Mucosa of descending colon (tissue), 3 donors: ENCODE results near the gene A2M. TPM values are rescaled to one million over a fixed set of nuclear protein-coding genes. Genes with fewer than 3 reads are reported as not detected.
A peak's percentile ranks its signal among the peaks of the same experiment; 100 is the strongest.

ENCODE experiments used
- ATAC-seq: fragments of 200-7000 bp; cut with Tn5 transposase; one replicate; pipeline ENCODE4 v1.9.1; 2020; ENCODE audit warnings: mild to moderate bottlenecking, moderate library complexity
- DNase-seq, 3 donors: peaks; one replicate each; pipeline ENCODE4 v3.0.0-alpha.2; 2020
- H3K36me3 ChIP-seq: fragments of 200-600 bp; one replicate; pipeline ENCODE4 v1.8.0; 2021; ENCODE audit warnings: low read depth, mild to moderate bottlenecking
- H3K4me1 ChIP-seq: fragments of 200-600 bp; one replicate; pipeline ENCODE4 v1.8.0; 2021; ENCODE audit warnings: low read depth, mild to moderate bottlenecking
- H3K4me3 ChIP-seq: fragments of 200-600 bp; one replicate; pipeline ENCODE4 v1.8.0; 2021; ENCODE audit warnings: mild to moderate bottlenecking
- H3K9me3 ChIP-seq: fragments of 200-600 bp; one replicate; pipeline ENCODE4 v1.8.0; 2021; ENCODE audit warnings: mild to moderate bottlenecking
- intact Hi-C, 2 donors: fragments of 100-400 bp; cut with DNase I in 1 of 2; cut with micrococcal nuclease in 1 of 2; formaldehyde crosslinking; loops; one replicate each; pipeline versions ENCODE4 v1.11.0 to v1.11.1; 2022; cut with DNase I, micrococcal nuclease
- total RNA-seq, 3 donors: library from RNA; stranded (reverse); fragmentation: NEBNext Ultra II Directional in 2 of 3; extraction: Animal tissue kit (Norgen Biotek cat#: 25700) in 2 of 3; gene quantifications; one replicate each; pipeline versions ENCODE4 v1.2.1 to v1.2.4, GENCODE V29; 2021 to 2023
- TF ChIP-seq, protein P1 (sequence below): fragments of 200-600 bp; IDR thresholded peaks from one replicate; pipeline ENCODE4 v1.8.0; 2022; ENCODE audit warnings: antibody characterized with exemption, mild to moderate bottlenecking
- donor health status: DM: no; HTN: no; CAD: no; lungs with moderate emphysema.
- donor health status: DM: no; HTN: no; CAD: no.
- donor health status: DM: no; HTN: yes; CAD: no.

The A2M gene
- total RNA-seq, 3 donors from 2014 or later, result 83.5 to 223 (median 165) TPM

DNA sequence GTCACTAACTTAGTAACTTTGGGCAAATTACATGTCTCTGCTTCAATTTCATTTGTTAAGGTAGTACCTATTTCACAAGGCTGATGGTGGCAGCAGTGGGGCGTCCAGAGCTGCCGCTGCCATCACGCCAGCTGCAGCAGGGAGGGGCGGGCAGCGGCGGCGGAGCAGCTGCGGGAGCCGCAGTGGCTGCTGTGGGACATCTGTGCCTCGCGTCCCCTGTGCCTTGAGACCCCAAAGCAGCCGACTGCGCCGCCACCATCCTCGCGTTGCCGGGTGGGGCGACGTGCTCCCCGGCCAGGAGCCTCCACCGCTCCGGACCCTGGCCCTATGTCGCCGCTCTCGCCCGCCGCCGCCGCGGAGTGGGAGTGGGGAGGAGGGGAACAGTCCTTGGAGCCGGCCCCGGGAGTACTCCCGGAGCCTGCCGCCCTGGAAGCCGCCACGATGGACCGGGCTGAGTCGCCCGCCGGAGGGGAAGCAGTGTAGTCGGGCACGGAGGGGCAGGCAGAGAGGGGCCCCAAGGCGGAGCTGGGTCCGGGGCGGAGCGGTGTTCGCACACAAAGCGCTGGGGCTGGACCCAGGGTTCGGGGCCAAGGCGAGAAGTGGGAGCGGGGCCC lies 51.4 kb downstream of the A2M start:
- ATAC-seq (peak; percentile 81), DNase-seq (peak; percentile 64 to 71 (median 70))
- TF ChIP-seq, protein P1, sequence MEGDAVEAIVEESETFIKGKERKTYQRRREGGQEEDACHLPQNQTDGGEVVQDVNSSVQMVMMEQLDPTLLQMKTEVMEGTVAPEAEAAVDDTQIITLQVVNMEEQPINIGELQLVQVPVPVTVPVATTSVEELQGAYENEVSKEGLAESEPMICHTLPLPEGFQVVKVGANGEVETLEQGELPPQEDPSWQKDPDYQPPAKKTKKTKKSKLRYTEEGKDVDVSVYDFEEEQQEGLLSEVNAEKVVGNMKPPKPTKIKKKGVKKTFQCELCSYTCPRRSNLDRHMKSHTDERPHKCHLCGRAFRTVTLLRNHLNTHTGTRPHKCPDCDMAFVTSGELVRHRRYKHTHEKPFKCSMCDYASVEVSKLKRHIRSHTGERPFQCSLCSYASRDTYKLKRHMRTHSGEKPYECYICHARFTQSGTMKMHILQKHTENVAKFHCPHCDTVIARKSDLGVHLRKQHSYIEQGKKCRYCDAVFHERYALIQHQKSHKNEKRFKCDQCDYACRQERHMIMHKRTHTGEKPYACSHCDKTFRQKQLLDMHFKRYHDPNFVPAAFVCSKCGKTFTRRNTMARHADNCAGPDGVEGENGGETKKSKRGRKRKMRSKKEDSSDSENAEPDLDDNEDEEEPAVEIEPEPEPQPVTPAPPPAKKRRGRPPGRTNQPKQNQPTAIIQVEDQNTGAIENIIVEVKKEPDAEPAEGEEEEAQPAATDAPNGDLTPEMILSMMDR, result no peak
- Histone ChIP-seq H3K4me3 (peak overlapping the region; percentile 74), H3K36me3 (no peaks in the 10 kb centered on the region), H3K9me3 (no peaks in the 10 kb centered on the region), H3K4me1 (peaks cover 6% of the 10 kb centered on the region)
- intact Hi-C loops, result no loop called here

DNA sequence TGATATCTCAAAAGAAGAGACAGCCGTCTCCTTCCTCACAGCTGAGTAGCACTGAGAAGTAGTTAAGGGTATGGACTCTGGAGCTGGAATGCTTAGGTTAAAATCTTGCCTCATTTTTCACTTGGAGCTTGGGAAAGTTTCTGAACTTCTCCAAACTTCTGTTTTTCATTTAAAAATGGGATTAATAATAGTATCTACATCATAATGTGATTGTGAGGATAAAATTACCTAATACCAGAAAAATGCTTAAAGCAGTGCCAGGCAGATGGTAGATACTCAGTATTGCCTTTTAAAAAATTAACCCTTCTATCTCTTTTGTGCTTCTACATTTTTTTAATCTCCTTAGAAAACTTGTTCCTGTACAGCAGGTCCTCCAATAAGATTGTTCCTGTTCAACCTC lies 63.1 kb downstream of the A2M start:
- intact Hi-C loops, result no loop called here
- Histone ChIP-seq H3K4me1 (no peaks in the 10 kb centered on the region), H3K36me3 (no peaks in the 10 kb centered on the region), H3K9me3 (no peaks in the 10 kb centered on the region), H3K4me3 (no peak overlapping the region)
- ATAC-seq (no peak), DNase-seq (no peak)
- TF ChIP-seq, protein P1, result no peak

DNA sequence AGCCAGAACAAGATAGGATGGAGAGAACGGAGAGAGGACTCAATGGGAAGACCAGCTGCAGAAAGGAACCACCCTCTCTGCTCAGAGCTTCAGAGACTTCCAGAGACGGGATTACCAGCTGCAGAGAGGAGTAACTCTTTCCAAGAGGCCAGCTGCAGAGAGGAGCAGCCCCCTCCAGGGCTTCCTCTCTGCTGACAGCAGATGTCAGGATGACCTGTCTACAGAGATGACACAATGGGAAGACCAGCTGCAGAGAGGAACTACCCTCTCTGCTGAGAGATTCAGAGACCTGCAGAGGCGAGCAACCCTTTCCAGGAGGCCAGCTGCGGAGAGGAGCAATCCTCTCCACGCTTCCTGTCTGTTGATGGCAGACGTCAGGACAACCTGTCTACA lies 64.6 kb downstream of the A2M start:
- no peaks in the 10 kb centered on the region for H3K9me3 ChIP-seq
- intact Hi-C loops, result no loop called here
- no peaks in the 10 kb centered on the region for H3K4me1 ChIP-seq
- no peak overlapping the region for H3K4me3 ChIP-seq
- TF ChIP-seq, protein P1, result no peak
- DNase-seq (no peak), ATAC-seq (no peak)
- no peaks in the 10 kb centered on the region for H3K36me3 ChIP-seq

- no peaks in the 10 kb centered on the region for H3K4me1 ChIP-seq
- ATAC-seq (no peak), DNase-seq (no peak)
- no peaks in the 10 kb centered on the region for H3K36me3 ChIP-seq
- TF ChIP-seq, protein P1, result no peak
- intact Hi-C loops, result no loop called here
- no peaks in the 10 kb centered on the region for H3K9me3 ChIP-seq
- H3K4me3 ChIP-seq, result no peak overlapping the region
These were observed 65.1 kb downstream of the A2M start for GRCh38 chr12:9050521-9051157.

- peak; percentile 45 for ATAC-seq
- H3K36me3 ChIP-seq, result no peaks in the 10 kb centered on the region
- no peaks in the 10 kb centered on the region for H3K4me1 ChIP-seq
- intact Hi-C loops, result no loop called here
- no peak overlapping the region for H3K4me3 ChIP-seq
- TF ChIP-seq, protein P1, result no peak
- peak in 1 of 3 donors; percentile 22 for DNase-seq
- no peaks in the 10 kb centered on the region for H3K9me3 ChIP-seq
These were observed 66.1 kb downstream of the A2M start for GRCh38 chr12:9049520-9050133.
